Stimulated activated CD4-positive, alpha-beta T cell treated with anti-CD3 and anti-CD28 coated beads, Interleukin-12 subunit alpha, Interleukin-12 subunit beta, amount 100 ng/mL, for 48 hours (primary cell): ENCODE measurements around the gene MRPS18A.
"Not testable (repeated sequence)": the region's sequence is repeated elsewhere in the genome, so short reads cannot be mapped to it uniquely, and the experiment has no call there.

Experiments
- DNase-seq, 3 donors: peaks; one replicate each; pipeline ENCODE4 v3.0.0-alpha.2; 2020; ENCODE audit warnings: low read depth in 2 of 3, low spot score in 1 of 3

The MRPS18A gene

GRCh38 chr6:43717822-43718221, 30.2 kb upstream of the MRPS18A start:
- DNase-seq, result no peak

GRCh38 chr6:43717389-43717788, 29.8 kb upstream of the MRPS18A start:
- DNase-seq, result no peak

- no peak for DNase-seq
Observed at GRCh38 chr6:43716099-43716498, 28.5 kb upstream of the MRPS18A start.

GRCh38 chr6:43715056-43715788, 27.6 kb upstream of the MRPS18A start:
- DNase-seq, result no peak

- DNase-seq, result no peak
Observed at GRCh38 chr6:43714311-43715055, 26.9 kb upstream of the MRPS18A start.

- DNase-seq, result no peak
Observed at GRCh38 chr6:43713643-43714310, 26.2 kb upstream of the MRPS18A start.

- DNase-seq, result no peak
Observed at GRCh38 chr6:43712579-43712978, 25.0 kb upstream of the MRPS18A start.

GRCh38 chr6:43710576-43710975, 23.0 kb upstream of the MRPS18A start:
- DNase-seq, result no peak

GRCh38 chr6:43709654-43710303, 22.2 kb upstream of the MRPS18A start:
- no peak for DNase-seq

- DNase-seq, result peak in 1 of 3 donors; percentile 8
Observed at GRCh38 chr6:43708860-43709653, 21.5 kb upstream of the MRPS18A start.

- DNase-seq, result no peak
Observed at GRCh38 chr6:43707767-43708166, 20.2 kb upstream of the MRPS18A start.

GRCh38 chr6:43707269-43707668, 19.7 kb upstream of the MRPS18A start:
- no peak for DNase-seq

- no peak for DNase-seq
Observed at GRCh38 chr6:43706788-43707187, 19.2 kb upstream of the MRPS18A start.

- no peak for DNase-seq
Observed at GRCh38 chr6:43705996-43706395, 18.4 kb upstream of the MRPS18A start.

GRCh38 chr6:43703512-43704429, 16.2 kb upstream of the MRPS18A start:
- DNase-seq, result no peak

- no peak for DNase-seq
Observed at GRCh38 chr6:43702534-43703440, 15.2 kb upstream of the MRPS18A start.

GRCh38 chr6:43702171-43702533, 14.6 kb upstream of the MRPS18A start:
- no peak for DNase-seq

- DNase-seq, result not testable (repeated sequence)
Observed at GRCh38 chr6:43700939-43701560, 13.5 kb upstream of the MRPS18A start.
